DND-41 (cell line): ENCODE results near the gene MCTP2.
A peak's percentile ranks its signal among the peaks of the same experiment; 100 is the strongest.

Experiments used
- ATAC-seq: fragments of 200-7000 bp; cut with Tn5 transposase; 3 replicates; pipeline ENCODE4 v1.9.1; 2021; ENCODE audit warnings: low read depth; ENCODE audit not compliant: insufficient read depth
- DNase-seq: peaks from one replicate; pipeline ENCODE4 v3.0.0-alpha.2; 2020
- H2AFZ ChIP-seq: 2 replicates; pipeline ENCODE4 v1.6.0; 2012; ENCODE audit warnings: low read depth, low read length
- H3K27ac ChIP-seq: 2 replicates; pipeline ENCODE4 v1.5.1; 2012; ENCODE audit warnings: low read length, inconsistent platforms
- H3K27me3 ChIP-seq: fragments of 200-600 bp; sonication (generic); 2 replicates; pipeline ENCODE4 v1.6.0; 2012; ENCODE audit warnings: low read length, mild to moderate bottlenecking, inconsistent platforms; ENCODE audit not compliant: insufficient read depth, poor library complexity
- H3K36me3 ChIP-seq: 2 replicates; pipeline ENCODE4 v1.5.1; 2012; ENCODE audit warnings: low read length, inconsistent platforms; ENCODE audit not compliant: insufficient read depth
- H3K4me1 ChIP-seq: 2 replicates; pipeline ENCODE4 v1.5.1; 2012; ENCODE audit warnings: mild to moderate bottlenecking, low read length; ENCODE audit not compliant: insufficient read depth
- H3K4me2 ChIP-seq: 2 replicates; pipeline ENCODE4 v1.6.0; 2012; ENCODE audit warnings: mild to moderate bottlenecking, moderate library complexity, low read length, inconsistent platforms; ENCODE audit not compliant: insufficient read depth
- H3K4me3 ChIP-seq, 2 experiments: fragments of 200-600 bp in 1 of 2; shearing (Covaris generic) in 1 of 2; 2 replicates each; pipeline ENCODE4 v1.5.1; 2012 to 2016; ENCODE audit warnings: inconsistent platforms in 2 of 2, low read length in 2 of 2, mild to moderate bottlenecking in 2 of 2, low read depth in 1 of 2, moderate library complexity in 1 of 2
- H3K79me2 ChIP-seq: 2 replicates; pipeline ENCODE4 v1.6.0; 2012; ENCODE audit warnings: low read length, inconsistent platforms; ENCODE audit not compliant: insufficient read depth
- H3K9ac ChIP-seq: 2 replicates; pipeline ENCODE4 v1.6.0; 2012; ENCODE audit warnings: low read depth, mild to moderate bottlenecking, inconsistent platforms, low read length, moderate library complexity
- H3K9me3 ChIP-seq: 2 replicates; pipeline ENCODE4 v1.5.1; 2012; ENCODE audit warnings: low read length, moderate library complexity, mild to moderate bottlenecking, inconsistent platforms; ENCODE audit not compliant: insufficient read depth, severe bottlenecking
- H4K20me1 ChIP-seq: 2 replicates; pipeline ENCODE4 v1.6.0; 2012; ENCODE audit warnings: low read length; ENCODE audit not compliant: insufficient read depth
- CTCF ChIP-seq: IDR thresholded peaks from 2 replicates; pipeline ENCODE4 v1.5.1; 2012; ENCODE audit warnings: borderline replicate concordance, low read length, moderate library complexity, mild to moderate bottlenecking; ENCODE audit not compliant: poor library complexity, severe bottlenecking; ENCODE audit errors: extremely low read depth
- EZH2 ChIP-seq: IDR thresholded peaks from 3 replicates; pipeline ENCODE4 v1.6.1; 2012; ENCODE audit warnings: borderline replicate concordance, low read depth, mild to moderate bottlenecking, moderate library complexity, low read length, inconsistent platforms; ENCODE audit not compliant: severe bottlenecking

MCTP2 gene

GRCh38 chr15:94295275-94295674 lies 63.9 kb downstream of the MCTP2 start:
- Histone ChIP-seq H3K27ac (no peak overlapping the region), H3K9me3 (peaks cover 3% of the 10 kb centered on the region), H4K20me1 (no peaks in the 10 kb centered on the region), H3K4me2 (no peak overlapping the region), H3K36me3 (no peaks in the 10 kb centered on the region), H3K4me3 (no peak overlapping the region), H3K79me2 (no peaks in the 10 kb centered on the region), H3K9ac (no peak overlapping the region), H3K4me1 (peaks cover 59% of the 10 kb centered on the region), H3K27me3 (no peaks in the 10 kb centered on the region), H2AFZ (no peak overlapping the region)
- DNase-seq = peak; percentile 46
- ATAC-seq = peak; percentile 82
- TF ChIP-seq CTCF = no peak
- no peak for TF ChIP-seq EZH2

- H3K4me3 ChIP-seq = no peak overlapping the region
- no peaks in the 10 kb centered on the region for H3K9me3 ChIP-seq
- no peak overlapping the region for H2AFZ ChIP-seq
- ATAC-seq = no peak
- no peaks in the 10 kb centered on the region for H4K20me1 ChIP-seq
- H3K4me2 ChIP-seq = no peak overlapping the region
- DNase-seq = no peak
- no peaks in the 10 kb centered on the region for H3K27me3 ChIP-seq
- no peaks in the 10 kb centered on the region for H3K79me2 ChIP-seq
- peak overlapping the region; percentile 82 for H3K27ac ChIP-seq
- TF ChIP-seq EZH2 = no peak
- TF ChIP-seq CTCF = no peak
- no peaks in the 10 kb centered on the region for H3K36me3 ChIP-seq
- H3K4me1 ChIP-seq = peaks cover 59% of the 10 kb centered on the region
- H3K9ac ChIP-seq = peak overlapping the region; percentile 36; the same call in 1 of the 2 replicates
These were observed 65.4 kb downstream of the MCTP2 start for GRCh38 chr15:94296717-94297116.

- DNase-seq (peak; percentile 44), ATAC-seq (peak; percentile 76)
- H3K4me3 ChIP-seq = peak overlapping the region in 1 of 2 experiments; percentile 29; a peak in 1 of 4 replicates
- H3K9me3 ChIP-seq = no peaks in the 10 kb centered on the region
- no peaks in the 10 kb centered on the region for H3K27me3 ChIP-seq
- H3K36me3 ChIP-seq = 0 out of 2 replicates have a peak, but pooled peaks cover 3% of the 10 kb centered on the region
- peak overlapping the region; percentile 41 for H2AFZ ChIP-seq
- H4K20me1 ChIP-seq = no peaks in the 10 kb centered on the region
- peak overlapping the region; percentile 56 for H3K4me2 ChIP-seq
- peaks cover 59% of the 10 kb centered on the region for H3K4me1 ChIP-seq
- H3K27ac ChIP-seq = peak overlapping the region; percentile 82
- H3K9ac ChIP-seq = peak overlapping the region; percentile 36
- H3K79me2 ChIP-seq = no peaks in the 10 kb centered on the region
- peak; percentile 5 for TF ChIP-seq CTCF
- no peak for TF ChIP-seq EZH2
These were observed 66.2 kb downstream of the MCTP2 start for GRCh38 chr15:94297558-94297957.
